ENCODE data around the gene TPO. TPM values are rescaled to one million over a fixed set of nuclear protein-coding genes. Genes with fewer than 3 reads are reported as not detected.

Gene TPO
- total and polyA plus RNA-seq, 11 donors: 3.0 to 13.8 (median 8.4) TPM

DNA sequence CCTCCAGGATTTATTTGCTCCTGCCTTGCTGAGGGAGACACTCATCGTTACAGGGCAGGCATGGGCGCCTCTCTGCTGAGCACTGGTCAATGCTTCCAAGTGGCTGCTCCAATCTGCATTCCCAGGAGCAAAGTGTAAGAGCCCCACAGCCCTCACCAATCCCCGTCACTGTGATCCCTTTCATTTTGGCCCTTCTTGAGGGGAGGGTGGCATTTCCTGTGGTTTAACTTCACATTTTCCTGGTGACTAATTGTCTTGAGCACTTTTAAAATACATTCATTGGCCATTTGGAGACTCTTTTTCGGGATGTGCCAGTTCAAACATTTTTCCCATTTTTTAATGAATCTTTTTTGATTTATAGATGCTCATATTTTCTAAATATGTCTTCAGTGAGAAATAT lies 33.0 kb downstream of the TPO start:
- intact Hi-C loops (cut with DNase I): loop anchor here in 1 of 10 donors (10.0 kb wide), 1 partner anchor 78 kb away; no protein-coding TSS in a partner anchor
- no peaks in the 10 kb centered on the region for H3K4me1 ChIP-seq
- 77 to 83% (median 79%) methylated on average over 4 of the region's 4 CpGs for WGBS, 4 donors
- no peak overlapping the region for H3K27ac ChIP-seq
- no peaks in the 10 kb centered on the region for H3K9me3 ChIP-seq
- H3K27me3 ChIP-seq: peaks cover 0 to 19% (median 0%) of the 10 kb centered on the region in 9 donors
- H3K36me3 ChIP-seq: no peaks in the 10 kb centered on the region
- ATAC-seq (no peak), DNase-seq (no peak)
- H3K4me3 ChIP-seq: no peak overlapping the region
- TF ChIP-seq, protein P1, sequence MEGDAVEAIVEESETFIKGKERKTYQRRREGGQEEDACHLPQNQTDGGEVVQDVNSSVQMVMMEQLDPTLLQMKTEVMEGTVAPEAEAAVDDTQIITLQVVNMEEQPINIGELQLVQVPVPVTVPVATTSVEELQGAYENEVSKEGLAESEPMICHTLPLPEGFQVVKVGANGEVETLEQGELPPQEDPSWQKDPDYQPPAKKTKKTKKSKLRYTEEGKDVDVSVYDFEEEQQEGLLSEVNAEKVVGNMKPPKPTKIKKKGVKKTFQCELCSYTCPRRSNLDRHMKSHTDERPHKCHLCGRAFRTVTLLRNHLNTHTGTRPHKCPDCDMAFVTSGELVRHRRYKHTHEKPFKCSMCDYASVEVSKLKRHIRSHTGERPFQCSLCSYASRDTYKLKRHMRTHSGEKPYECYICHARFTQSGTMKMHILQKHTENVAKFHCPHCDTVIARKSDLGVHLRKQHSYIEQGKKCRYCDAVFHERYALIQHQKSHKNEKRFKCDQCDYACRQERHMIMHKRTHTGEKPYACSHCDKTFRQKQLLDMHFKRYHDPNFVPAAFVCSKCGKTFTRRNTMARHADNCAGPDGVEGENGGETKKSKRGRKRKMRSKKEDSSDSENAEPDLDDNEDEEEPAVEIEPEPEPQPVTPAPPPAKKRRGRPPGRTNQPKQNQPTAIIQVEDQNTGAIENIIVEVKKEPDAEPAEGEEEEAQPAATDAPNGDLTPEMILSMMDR (IDR thresholded peaks at IDR 0.05): no peak
- TF ChIP-seq POLR2A (IDR thresholded peaks at IDR 0.05): no peak

DNA sequence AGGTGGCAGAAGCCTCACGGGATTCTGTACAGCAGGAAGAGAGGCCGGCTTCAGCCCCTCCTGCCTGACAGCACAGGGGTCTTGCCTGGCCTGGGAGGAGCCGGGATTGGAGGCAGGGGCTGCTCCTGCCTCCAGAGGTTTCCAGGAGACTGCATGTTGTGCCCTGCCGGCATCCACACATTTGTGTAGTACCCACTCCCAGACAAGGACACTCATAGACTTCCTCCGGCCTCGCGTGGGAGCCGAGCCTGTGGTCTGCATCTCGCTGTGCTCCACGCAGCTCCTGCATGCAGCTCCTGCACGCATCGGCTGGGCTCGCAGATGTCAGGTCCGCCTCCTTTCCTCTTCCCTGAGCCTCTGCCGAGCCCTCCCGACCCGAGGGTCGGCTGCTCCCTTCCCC lies 34.7 kb downstream of the TPO start:
- intact Hi-C loops (cut with DNase I): loop anchor here in 1 of 10 donors (10.0 kb wide), 1 partner anchor 77 kb away; no protein-coding TSS in a partner anchor
- TF ChIP-seq, protein P1 (IDR thresholded peaks at IDR 0.05): no peak
- TF ChIP-seq POLR2A (IDR thresholded peaks at IDR 0.05): no peak
- no peak overlapping the region for H3K4me3 ChIP-seq

DNA sequence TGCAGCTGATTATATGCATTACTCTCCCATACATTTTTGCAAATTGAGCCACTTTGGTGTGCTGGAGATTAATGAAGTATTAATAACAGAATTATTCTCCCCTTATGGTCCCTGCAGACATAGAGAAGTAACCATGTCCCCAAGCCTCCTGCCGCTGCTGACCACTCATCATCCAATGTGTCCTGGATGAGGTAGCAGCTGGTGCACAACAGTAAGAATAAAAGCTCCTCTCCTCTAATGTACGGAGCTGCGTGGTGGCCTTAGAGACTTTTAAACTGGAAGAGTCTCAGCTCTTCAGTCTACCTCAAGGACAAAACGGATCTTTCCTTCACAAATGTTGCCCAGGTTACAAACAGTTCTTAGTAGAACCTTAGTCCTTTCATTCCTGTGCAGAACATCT lies 37.7 kb downstream of the TPO start:
- 58 to 67% (median 62%) methylated on average over 4 of the region's 4 CpGs for WGBS, 4 donors
- intact Hi-C loops (cut with DNase I): no loop called here
- no peak overlapping the region for H3K27ac ChIP-seq
- no peak for TF ChIP-seq POLR2A (IDR thresholded peaks at IDR 0.05)
- TF ChIP-seq, protein P1 (IDR thresholded peaks at IDR 0.05): no peak
- DNase-seq: no peak
- H3K36me3 ChIP-seq: no peaks in the 10 kb centered on the region
- ATAC-seq: no peak
- H3K27me3 ChIP-seq: peaks cover 0 to 19% (median 0%) of the 10 kb centered on the region in 9 donors
- H3K4me1 ChIP-seq: peaks cover 0 to 3% (median 0%) of the 10 kb centered on the region in 12 donors
- H3K4me3 ChIP-seq: no peak overlapping the region
- no peaks in the 10 kb centered on the region for H3K9me3 ChIP-seq

More for the DNA sequence above, 34.7 kb downstream of the TPO start:
- ATAC-seq (no peak), DNase-seq (no peak)
- Histone ChIP-seq H3K36me3 (no peaks in the 10 kb centered on the region), H3K27me3 (peaks cover 0 to 19% (median 0%) of the 10 kb centered on the region in 9 donors), H3K9me3 (no peaks in the 10 kb centered on the region), H3K27ac (no peak overlapping the region), H3K4me1 (no peaks in the 10 kb centered on the region)
- 54 to 57% (median 56%) methylated on average over 16 to 18 of the region's 18 CpGs for WGBS, 4 donors

DNA sequence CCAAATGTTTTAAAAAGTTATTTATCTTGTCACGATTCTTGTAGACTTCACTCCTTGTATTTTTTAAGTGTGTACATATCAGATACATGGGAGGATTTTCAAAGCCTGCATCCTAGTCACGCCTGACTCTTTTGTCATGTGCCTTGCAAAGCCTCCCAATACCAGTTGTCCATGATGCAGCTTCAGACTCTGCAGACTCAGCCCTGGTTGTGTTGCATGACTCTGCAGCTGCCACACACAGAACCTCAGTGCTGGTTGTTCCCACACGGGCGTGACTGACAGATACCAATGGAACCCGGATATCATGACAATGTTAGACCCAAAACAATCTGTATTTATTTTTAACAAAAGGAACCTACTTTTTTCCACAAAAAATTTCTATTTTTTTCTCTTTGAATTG lies 38.2 kb downstream of the TPO start:
- Histone ChIP-seq H3K9me3 (no peaks in the 10 kb centered on the region), H3K27ac (no peak overlapping the region), H3K4me1 (peaks cover 0 to 3% (median 0%) of the 10 kb centered on the region in 12 donors), H3K4me3 (no peak overlapping the region), H3K27me3 (peaks cover 0 to 19% (median 0%) of the 10 kb centered on the region in 9 donors), H3K36me3 (no peaks in the 10 kb centered on the region)
- no peak for DNase-seq
- TF ChIP-seq, protein P1 (IDR thresholded peaks at IDR 0.05): no peak
- TF ChIP-seq POLR2A (IDR thresholded peaks at IDR 0.05): no peak
- 72 to 93% (median 79%) methylated on average over 5 of the region's 5 CpGs for WGBS, 4 donors
- no peak for ATAC-seq
- intact Hi-C loops (cut with DNase I): no loop called here
